ENCODE data around the gene THAP11.
A peak's percentile ranks its signal among the peaks of the same experiment; 100 is the strongest.
"Not testable (repeated sequence)": the region's sequence is repeated elsewhere in the genome, so short reads cannot be mapped to it uniquely, and the experiment has no call there.

The THAP11 gene

DNA sequence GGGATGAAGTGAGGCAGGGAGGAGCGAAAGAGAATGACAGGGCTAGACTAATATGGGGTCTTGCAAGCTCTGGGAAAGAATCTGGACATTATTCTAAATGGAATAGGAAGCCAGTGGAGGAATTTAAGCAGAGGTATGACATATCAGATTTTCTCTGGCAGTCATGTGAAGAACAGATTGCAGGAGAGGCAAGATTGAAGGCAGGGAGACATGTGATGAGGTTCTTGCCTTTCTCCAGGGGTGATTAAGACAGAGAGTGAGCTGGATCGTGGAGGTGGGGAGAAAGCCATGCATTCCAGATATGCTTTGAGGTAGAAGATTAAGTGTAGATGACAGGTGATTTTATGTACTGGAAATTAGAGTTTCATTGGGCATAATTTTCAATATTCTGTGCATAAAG, 4.3 kb upstream of the THAP11 start:
- DNase-seq: no peak

DNA sequence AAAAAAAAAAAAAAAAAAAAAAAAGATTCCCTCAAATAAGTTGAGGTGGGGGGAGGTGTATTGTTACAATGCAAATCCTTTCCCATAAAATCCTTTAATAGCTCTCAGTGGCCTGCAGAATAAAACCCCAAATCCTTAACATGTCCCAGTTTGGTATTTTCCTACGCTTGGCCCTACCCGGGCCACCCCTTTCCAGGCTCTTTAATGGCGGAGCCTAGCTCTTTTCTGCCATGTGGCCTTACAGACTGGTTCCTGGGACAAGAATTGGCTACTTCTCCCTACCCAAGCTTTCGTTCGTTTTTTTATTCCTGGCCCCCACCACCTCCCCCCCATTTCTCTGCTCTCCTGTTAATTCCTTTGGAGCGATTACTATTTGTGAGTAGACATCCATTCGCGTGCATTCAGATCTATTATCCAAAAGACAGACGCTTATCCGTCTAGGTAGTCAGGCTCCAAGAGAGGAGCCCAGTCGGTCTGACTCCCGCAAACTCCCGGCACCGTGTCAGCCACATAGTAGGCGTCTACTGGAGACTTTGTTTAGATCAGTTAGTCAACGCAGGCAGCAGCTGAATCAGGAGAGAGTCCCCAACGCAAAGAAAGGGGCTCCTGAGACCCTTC, 813 bp upstream of the THAP11 start:
- DNase-seq: no peak

DNA sequence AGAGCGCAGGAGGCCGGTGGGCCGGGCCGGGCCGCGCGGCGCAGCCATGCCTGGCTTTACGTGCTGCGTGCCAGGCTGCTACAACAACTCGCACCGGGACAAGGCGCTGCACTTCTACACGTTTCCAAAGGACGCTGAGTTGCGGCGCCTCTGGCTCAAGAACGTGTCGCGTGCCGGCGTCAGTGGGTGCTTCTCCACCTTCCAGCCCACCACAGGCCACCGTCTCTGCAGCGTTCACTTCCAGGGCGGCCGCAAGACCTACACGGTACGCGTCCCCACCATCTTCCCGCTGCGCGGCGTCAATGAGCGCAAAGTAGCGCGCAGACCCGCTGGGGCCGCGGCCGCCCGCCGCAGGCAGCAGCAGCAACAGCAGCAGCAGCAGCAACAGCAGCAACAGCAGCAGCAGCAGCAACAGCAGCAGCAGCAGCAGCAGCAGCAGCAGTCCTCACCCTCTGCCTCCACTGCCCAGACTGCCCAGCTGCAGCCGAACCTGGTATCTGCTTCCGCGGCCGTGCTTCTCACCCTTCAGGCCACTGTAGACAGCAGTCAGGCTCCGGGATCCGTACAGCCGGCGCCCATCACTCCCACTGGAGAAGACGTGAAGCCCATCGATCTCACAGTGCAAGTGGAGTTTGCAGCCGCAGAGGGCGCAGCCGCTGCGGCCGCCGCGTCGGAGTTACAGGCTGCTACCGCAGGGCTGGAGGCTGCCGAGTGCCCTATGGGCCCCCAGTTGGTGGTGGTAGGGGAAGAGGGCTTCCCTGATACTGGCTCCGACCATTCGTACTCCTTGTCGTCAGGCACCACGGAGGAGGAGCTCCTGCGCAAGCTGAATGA, 606 bp downstream of the THAP11 start:
- no peak for DNase-seq

DNA sequence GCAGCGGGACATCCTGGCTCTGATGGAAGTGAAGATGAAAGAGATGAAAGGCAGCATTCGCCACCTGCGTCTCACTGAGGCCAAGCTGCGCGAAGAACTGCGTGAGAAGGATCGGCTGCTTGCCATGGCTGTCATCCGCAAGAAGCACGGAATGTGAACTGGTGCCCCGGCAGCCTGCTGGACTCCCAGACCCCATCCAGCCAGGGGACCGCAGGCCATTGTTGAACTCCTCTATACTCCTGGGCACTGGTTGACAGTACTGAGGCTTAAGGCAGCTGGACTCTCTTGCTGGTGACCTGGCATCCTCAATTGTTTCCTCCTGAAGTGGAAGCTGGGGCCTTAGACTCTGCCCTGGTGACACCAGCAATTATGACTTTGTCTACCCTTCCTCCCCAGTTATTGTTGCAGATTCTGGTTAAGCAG, 1.2 kb downstream of the THAP11 start:
- DNase-seq: no peak

DNA sequence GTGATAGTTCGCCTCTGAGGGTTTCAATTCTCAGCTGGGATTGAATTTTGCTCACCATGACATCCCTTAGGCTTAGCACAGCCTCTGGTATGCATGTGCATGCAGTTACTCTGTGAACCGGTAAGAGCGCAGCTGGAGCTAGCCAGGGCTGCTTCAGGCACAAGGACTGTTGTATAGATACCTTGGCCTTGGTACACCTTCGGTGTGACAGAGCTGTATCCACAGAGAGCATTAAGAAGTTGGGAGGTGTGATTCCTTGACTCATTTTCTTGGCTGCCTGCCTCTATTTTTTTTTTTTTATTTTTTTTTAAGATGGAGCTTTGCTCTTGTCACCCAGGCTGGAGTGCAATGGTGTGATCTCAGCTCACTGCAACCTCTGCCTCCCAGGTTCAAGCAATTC, 2.4 kb downstream of the THAP11 start:
- DNase-seq: no peak

DNA sequence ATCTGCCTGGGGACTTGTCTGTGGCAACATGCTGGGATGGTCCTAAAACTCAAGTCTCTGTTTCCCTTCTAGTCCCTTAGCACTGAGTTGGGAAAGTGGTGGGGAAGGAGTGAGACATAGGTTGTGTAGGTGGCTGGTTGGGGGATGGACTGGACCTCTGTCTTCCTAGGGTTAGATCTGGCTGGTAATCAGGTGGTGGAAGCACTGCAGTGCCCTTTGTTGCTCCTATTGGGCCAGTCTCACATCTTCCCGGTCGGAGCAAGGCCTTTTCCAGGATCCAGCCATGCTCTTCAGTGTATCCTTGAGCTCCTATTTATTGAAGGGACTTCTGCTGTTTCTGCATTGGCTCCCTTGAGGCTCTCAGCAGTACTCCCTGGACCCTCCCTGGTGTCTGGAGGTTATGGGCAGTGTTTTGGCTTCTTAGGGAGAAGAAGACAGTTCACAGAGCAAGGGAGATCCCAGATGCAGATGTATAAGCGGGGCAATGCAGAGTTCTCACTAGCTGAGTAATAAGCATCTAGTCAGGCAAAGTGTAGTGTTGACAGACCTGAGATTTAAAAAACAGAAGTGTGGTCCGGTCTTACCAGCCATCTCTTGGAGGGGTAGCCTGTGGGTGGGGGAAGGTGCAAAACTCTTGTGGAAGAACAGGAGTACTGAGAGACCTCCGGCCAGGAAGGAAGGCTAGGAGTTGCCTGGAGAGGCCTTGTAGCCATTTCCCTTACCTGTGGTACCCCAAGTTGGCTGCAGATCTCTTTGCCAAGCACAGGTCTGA, 3.4 kb downstream of the THAP11 start:
- no peak for DNase-seq

DNA sequence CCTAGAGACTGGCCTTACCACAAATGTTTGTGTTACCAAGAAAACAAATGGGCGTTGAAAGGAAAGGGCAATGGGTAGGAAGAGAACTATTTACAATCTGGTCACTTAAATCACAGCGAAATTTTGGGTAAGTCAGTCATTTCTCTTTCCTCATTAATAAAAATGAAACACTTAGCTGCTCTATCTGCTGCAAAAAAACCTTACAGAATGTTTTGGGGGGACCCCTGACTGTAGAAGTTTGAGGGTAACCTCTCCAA, 3.9 kb downstream of the THAP11 start:
- DNase-seq: no peak

DNA sequence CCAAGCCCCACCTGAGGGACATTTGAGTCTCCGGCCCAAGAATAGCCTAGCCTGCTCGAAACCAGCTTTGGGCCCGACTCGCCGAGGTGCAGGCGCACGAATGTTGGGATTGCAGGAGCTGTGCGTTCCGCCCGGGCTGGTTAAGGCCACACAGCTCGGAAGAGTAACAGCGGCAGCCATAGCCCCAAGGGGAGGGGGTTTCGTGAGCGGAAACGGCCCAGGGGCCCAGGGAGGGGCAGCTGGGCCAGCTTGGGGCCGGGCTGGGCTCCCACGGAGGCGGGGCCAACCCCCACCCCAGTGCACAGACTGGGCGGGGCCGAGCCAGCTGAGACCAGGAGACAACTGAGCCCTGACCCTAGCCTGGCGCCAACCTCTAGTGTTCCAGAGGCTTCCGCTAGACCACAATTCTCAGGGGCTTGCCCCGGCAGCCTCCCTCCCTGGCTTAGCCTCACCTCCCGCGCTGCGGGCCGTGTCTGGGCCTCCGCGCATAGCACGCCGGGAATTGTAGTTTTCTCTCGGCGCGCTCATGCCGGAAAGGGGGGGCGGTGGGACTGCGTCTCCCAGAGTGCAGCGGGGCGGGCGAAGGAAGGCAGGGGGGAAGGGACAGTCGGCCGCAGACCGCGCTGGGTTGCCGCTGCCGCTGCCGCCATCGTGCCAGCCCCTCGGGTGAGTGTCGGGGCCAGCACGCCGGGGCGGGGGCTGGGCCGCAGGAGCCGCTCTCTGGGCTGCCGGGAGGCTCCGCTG, 4.4 kb downstream of the THAP11 start, which contains the start of gene NUTF2:
TSS of gene NUTF2 (plus strand) at position 614 of the 744 bp plus-strand sequence. CDS start 18,198 bp downstream, outside the sequence.
- peak; percentile 83 for DNase-seq

DNA sequence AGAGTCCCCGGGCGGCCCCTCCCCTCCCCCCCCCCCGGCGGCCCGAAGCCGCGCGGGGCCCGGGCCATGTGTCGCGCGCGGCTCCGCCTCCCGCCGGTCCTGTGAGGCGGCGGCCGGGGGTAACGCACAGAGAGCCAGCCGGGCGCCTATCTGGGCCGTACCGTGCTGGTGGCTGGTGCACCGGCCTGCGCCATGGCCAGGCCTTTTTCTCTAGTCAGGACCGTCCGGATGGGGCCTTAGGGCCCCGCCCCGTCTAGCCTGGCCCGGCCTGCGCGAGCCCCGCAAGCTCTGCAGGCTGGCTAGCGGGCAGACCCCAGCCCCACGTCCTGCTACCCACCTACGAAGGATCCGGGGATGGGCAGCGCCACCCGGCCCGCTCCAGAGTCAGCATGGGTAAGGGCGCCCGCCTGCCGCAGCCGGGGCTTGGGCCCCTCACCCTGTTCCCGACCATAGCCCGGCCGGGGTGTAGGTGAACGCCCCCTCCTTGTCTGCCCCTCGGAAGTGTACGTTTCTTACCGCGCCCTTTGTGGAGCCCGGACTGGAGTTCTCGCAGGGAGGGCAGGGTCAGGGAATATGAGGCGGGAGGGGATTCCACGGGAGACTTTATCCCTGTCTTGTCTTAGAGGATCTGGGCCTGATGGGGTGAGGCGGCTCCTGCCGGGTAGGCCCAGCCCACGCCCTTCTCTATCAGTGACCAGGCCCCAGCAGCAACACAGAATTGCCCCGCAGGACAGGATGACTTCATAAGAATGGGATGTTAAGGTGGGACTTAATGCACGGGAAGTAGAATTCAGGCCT, 5.1 kb downstream of the THAP11 start, which contains the start of gene CENPT:
TSS of gene CENPT (minus strand) at position 630 of the 798 bp plus-strand sequence. CDS start 13,834 bp downstream, outside the sequence.
- DNase-seq: no peak

DNA sequence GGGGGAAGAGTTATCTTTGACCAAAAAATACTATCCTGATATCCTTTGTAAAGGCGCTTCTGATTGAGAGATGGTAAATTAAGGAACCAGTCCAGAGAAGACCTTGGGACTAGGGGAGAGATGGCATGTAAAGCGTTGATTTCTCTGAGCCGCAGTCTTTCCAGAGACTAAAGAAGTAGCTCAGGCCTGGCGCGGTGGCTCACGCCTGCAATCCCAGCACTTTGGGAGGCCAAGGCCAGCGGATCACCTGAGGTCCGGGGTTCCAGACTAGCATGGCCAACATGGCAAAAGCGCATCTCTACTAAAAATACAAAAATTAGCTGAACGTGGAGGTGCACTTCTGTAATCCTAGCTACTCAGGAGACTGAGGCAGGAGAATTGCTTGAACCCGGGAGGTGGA, 6.0 kb downstream of the THAP11 start:
- no peak for DNase-seq

DNA sequence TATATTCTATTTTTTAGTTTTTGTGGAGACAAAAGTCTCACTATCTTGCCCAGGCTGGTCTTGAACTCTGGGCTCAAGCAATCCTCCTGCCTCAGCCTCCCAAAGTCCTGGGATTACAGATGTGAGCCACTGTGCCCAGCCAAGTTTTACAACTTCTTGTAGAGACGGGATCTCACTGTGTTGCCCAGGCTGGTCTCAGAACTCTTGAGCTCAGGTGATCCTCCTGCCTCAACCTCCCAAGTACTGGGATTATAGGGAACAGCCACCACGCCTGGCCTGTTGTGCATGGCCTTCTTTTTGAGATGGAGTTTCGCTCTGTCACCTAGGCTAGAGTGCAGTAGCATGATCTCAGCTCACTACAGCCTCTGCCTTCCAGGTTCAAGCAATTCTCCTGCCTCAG, 11.6 kb downstream of the THAP11 start:
- no peak for DNase-seq

DNA sequence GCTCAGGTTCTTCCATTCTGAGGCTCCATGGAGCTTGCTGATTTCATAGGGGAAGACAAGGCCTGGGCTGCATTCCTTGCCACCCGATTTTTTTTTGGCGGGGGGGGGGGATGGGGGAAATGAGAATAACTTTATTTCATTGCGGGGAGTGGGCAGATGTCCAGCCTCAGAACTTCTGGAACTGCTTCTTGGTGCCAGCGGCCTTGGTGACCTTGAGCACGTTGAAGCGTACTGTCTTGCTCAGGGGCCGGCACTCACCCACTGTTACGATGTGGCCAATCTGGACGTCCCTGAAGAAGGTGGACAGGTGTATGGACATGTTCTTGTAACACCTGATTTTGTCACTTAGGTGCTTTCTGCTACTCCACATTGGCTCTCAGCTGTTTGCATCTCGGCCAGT, 13.7 kb downstream of the THAP11 start:
- no peak for DNase-seq

DNA sequence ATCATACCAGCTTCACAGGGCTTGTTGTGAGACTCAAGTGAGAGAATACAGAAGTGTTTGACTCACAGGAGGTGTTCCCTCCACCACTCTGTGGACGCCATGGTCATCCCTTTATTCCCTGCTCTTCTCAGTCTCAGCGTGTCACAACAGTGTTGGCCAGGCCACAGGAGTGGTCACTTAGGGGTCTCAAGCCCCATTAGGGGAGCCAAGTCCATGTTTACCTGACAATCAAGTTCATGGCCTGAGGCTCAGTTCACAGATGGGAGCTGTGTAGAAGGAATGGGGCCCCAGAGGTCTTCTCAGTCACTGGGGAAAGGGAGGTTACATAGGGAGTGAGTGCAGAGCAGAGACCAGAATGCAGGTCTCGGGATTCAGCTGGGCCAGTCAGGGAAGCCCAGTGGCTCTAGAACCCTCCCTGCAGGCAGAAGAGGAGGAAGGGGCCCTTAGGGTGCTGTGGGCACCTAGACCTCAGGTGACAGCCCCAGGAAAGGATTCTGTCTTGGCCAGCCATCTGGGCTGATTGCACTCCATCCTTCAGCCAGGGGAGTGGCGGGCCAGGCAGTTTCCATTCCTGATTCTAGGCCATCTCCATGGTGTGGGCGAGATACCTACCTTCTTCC, 14.9 kb downstream of the THAP11 start:
- DNase-seq: no peak

DNA sequence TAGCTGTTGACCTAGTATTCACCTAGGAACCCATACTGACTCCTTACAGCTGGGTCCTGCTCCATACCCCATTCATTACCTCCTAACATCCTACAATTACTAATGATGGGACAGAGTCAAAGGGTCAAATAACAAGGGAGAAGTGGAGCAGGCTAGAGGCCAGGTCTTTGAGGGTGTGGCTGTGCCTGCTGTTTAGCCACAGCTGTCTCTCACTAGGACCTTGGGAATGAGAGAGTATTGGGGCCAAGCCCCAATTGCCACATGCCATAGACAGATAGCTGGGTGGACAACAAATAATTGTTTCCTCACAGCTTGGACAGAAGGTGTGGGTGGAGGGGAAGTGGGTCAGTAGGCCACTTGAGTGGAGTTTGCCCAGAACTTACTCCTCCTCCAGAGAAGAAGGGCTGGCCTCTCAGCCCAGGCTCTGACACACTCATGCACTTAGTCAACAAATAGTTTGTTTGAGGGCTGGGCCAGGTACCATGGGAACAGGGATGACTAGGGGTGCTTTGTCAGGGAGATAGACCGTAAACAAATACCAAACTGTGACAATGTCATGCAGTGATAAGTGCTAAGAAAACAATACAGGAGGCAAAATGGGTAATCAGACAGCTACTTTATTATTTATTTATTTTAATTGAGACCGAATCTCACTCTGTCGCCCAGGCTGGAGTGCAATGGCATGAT, 15.6 kb downstream of the THAP11 start:
- no peak for DNase-seq

DNA sequence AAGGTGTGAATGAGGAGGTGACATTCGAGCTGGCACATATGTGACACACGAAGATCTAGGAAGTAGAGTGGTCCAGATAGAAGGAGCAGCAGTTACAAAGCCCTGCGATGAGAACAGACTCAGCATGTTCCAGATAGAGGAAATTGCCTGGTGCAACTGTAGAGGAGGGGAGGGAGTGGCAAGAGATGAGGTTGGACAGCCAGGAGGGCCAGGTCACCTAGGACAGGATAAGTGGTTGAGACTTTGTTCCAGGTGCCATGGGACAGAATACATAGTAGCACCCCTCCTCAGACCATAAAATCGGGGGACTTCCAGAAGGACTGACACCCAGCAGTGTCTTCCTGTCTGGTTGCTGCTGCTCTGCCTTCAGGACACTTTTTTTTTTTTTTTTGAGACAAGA, 16.4 kb downstream of the THAP11 start:
- DNase-seq: no peak

DNA sequence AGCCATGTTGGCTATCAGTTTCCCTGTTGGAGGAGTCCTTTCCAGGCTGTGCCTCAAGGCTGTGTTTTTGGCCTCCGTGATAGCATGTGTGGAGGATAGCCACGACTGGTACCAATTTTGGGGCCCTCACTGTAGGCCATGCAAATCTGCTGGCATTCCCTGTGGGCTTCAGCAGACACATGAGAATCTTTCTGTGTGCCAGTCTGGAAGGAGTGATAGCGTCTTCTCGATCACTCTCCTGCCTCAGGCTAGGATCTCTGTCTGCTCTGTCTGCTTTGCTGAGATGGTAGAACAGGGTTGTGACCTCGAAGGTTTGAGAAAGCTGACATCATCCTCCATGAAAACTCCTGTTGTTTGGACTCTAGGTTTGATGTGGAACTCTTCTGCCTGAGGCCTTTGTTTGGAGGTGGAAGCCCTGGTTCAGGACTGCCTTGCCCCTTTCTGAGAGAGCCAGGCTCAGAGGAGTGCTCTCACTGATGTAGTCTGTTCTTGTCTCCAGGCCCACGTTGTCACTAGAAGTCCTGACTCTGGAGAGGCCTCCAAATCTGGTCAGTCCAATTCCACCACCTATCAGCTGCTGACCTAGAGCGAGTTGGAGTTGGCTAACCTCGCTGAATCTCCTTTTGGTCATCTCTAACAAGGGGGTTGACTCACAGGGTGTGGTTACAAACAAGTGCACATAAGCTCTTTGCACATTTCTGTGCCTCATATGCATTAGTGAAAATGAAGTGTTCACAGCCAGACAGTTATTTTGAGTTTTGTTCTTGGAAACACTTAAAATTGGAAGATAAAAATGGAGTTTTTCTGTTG, 18.7 kb downstream of the THAP11 start:
- no peak for DNase-seq

DNA sequence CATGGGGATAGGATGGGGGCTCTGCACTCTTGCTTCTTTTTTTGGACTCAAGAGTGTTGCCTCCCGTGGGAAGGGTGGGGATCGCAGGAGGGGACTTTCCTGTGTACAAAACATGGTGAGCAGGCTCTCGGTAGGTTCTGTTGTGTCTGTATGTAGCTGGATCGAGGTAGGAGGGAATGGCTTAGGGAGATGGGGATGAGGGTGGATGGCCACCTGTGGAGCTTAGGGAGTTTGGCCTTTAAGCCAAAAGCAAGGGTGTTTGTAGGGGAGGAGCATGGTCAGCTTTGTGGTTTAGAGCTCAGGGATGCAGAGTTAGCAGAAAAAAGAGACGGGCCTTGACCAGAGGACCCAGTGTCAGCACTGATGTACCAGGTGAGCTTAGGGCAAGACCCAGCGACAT, 19.8 kb downstream of the THAP11 start:
- no peak for DNase-seq

DNA sequence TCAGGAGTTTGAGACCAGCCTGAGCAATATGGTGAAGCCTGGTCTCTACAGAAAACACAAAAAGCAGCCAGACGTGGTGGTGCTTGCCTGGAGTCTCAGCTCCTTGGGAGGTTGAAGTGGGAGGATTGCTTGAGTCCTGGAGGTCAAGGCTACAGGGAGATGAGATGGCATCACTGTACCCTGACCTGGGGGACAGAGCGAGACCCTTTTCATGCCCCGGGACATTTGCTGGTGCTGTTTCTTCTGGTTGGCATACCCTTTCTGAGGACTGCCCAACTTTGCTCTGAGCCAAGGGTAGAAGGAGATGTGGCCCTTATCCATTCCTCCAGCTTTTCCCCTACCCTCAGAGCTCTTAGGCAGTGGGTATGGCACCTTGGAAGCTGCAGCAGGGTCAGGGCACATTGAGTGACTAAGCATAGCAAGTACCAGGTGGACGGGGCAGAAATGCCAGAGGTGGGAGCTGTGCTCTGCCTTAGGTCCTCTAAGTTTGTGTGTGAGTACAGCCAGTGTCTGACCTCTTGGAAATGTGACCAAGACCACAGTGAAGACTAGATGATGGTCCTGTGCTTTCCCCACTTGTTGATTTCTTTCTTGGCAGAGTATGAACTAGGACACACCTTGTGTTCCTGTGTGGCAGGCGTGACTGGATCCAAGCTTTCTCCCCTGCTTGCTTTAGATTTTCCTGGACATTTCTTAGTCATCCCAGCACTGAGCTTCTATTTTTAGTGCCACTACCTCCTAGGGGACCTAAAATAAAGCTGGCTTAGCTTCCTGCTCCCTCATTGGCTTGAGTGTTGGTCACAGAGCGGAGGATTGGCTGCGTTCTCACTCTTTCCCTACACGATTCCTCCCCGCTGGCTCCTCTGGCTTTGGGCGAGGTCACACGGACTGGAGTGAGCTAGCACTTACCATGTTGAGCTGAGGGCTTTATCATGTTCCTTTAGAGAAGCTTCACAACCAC, 20.8 kb downstream of the THAP11 start:
- DNase-seq: no peak

DNA sequence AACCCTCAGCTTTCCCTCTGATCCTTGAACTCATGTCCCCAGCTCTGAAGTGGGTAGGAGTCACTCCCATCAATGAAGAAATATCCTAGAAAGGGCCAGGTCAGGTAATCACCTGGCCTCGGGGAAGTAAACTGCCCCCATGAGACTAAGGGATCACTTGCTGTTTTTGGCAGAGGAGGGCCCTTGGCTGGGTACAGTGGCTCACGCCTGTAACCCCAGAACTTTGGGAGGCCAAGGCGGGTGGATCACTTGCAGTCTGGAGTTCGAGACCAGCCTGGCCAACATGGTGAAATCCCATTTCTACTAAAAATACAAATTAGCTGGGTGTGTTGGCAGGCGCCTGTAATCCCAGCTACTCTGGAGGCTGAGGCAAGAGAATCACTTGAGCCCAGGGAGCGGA, 21.9 kb downstream of the THAP11 start:
- DNase-seq: not testable (repeated sequence)

Data from NCI-H1694 (cell line).